Activated CD4-positive, alpha-beta T cell treated with anti-CD3 and anti-CD28 coated beads, Interleukin-10, Interleukin-2, amounts not matched to agents 100 ng/mL and 50 ng/mL, durations not matched to agents 16 hours and 8 hours (primary cell): ENCODE measurements around the gene DNMT3A.
A peak's percentile ranks its signal among the peaks of the same experiment; 100 is the strongest.

Experiments used
- DNase-seq: peaks from one replicate; pipeline ENCODE4 v3.0.0-alpha.2; 2020

Gene DNMT3A

DNA sequence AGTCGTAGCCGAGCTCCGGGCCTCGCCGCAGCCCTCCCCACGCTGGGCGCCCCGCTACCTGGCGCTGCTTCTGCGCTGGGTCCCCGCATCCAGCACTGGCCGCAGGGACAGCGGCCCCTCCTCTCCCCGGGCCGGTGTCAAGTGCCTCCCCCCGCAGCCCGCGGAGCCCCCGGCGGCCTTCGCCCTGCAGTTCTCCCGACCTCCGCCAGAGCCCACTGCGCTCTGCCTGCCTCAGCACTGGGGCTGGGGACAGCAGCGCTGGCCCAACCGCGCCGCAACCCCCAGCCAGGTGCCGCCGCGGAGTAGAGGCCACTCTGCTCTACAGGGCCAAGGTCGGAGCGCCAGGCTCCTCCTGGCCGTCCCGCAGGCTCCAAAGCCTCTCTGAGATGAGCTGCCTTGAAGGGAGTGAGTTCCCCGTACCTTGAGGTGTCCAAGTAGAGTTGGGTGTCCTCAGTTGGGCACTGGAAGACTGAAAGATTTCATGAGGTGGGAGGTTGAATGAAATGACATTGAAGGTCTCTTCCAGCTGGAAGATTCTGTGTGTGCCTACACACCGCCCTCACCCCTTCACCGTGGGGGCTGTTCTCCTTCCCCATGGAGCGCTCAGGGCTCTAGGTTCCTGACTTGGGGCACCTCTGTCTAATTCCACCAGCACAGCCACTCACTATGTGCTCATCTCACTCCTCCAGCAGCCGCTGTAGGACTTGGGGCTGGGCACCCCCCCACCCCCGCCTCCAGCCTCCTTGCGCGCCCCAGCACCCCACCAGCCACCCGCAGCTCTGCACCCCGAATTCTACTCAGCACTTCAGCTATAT is 854 bp upstream of the DNMT3A start:
- peak; percentile 80 for DNase-seq

- DNase-seq: no peak
Observed at GRCh38 chr2:25341011-25341727, 556 bp downstream of the DNMT3A start.

- DNase-seq: no peak
Observed at GRCh38 chr2:25340181-25340921, 1.4 kb downstream of the DNMT3A start.

GRCh38 chr2:25339791-25340180 is 1.9 kb downstream of the DNMT3A start:
- no peak for DNase-seq

- DNase-seq: no peak
Observed at GRCh38 chr2:25339211-25339674, 2.5 kb downstream of the DNMT3A start.

DNA sequence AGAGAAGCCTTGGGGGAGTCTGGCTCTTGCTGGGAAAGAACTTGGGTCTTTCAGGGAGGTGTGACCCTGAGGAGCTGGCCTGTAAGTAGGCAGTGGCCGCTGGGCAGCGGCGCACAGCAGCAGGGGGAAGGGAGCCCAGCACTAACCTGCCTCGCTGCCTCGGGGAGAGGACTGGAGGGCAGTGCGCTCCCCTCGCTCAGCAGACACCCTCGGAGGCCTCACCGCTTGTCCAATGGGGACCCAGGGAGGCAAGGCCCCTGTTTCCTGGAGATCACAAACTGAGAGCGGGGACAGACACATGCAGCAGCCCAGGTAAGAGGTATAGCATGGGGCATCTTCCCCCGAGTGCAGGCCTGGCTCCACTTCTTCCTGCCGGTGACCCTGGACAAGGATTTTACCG is 3.3 kb downstream of the DNMT3A start:
- no peak for DNase-seq

- DNase-seq: no peak
Observed at GRCh38 chr2:25337891-25338290, 3.8 kb downstream of the DNMT3A start.

- DNase-seq: no peak
Observed at GRCh38 chr2:25337276-25337675, 4.4 kb downstream of the DNMT3A start.

DNA sequence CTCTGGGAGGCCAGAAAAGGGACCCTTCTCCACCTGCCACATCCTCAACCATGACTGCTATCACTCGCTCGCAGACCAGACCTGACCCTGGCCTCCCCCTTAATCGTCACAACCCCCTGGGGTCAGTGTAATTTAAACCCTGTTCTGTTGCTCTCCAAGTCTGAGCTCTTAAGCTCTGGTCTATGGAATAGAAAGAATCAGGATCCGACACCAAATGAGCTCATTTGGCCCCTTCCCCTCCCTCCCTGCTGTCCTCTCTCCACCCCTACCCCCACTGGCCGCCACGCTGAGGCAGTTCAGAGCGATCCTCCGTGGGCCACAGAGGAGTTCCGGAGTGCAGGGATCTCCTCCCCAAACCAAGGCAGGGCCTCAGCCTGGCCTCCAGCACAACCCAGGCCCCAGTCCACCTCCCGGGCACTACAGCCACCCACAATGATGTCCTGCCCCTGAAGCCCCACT is 5.3 kb downstream of the DNMT3A start:
- no peak for DNase-seq

- DNase-seq: no peak
Observed at GRCh38 chr2:25335971-25336370, 5.8 kb downstream of the DNMT3A start.

- DNase-seq: no peak
Observed at GRCh38 chr2:25335204-25335603, 6.5 kb downstream of the DNMT3A start.

- DNase-seq: no peak
Observed at GRCh38 chr2:25334482-25334881, 7.2 kb downstream of the DNMT3A start.

GRCh38 chr2:25333981-25334380 is 7.7 kb downstream of the DNMT3A start:
- DNase-seq: no peak

- DNase-seq: no peak
Observed at GRCh38 chr2:25332571-25332970, 9.2 kb downstream of the DNMT3A start.

- DNase-seq: no peak
Observed at GRCh38 chr2:25331686-25332365, 9.9 kb downstream of the DNMT3A start.

- no peak for DNase-seq
Observed at GRCh38 chr2:25330937-25331336, 10.8 kb downstream of the DNMT3A start.

- DNase-seq: no peak
Observed at GRCh38 chr2:25330273-25330672, 11.5 kb downstream of the DNMT3A start.

GRCh38 chr2:25328152-25329085 is 13.3 kb downstream of the DNMT3A start:
- no peak for DNase-seq

GRCh38 chr2:25326326-25327013 is 15.3 kb downstream of the DNMT3A start:
- no peak for DNase-seq

DNA sequence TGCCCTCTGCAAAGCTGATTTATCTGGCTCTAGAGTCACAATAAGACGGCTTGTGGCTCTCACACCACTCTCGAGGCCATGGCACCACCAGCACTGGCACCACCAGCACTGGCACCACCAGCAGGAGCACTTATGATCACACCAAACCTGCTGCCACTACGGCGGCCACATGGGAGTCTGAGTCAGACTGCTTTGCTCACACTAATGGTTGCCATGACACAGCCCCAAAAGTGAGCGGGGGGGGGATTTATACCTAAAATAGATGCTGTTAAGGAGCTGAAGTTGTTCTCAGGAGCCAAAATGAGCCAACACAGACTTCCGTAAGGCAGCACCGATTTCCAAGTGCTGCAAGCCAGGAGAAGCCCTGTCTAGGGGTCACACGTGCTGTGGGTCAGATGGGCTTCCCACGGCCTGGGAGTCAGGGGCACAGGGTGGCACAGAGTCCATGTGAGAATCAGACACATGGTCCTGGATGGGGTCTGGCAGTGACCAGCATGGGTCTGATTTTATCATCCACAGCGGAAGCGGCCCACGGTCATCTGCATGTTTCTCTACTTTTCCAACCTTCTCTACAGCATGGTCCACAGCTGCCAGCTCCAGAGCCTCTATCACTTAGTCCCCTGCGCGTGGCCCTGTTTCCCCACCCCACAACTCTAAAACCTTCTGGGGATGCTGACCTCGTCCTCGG is 16.7 kb downstream of the DNMT3A start:
- no peak for DNase-seq
